ELF-1 (cell line): ENCODE results near the gene LIG3.
"Not testable (repeated sequence)": the region's sequence is repeated elsewhere in the genome, so short reads cannot be mapped to it uniquely, and the experiment has no call there.

ENCODE experiments used
- DNase-seq: peaks from one replicate; pipeline ENCODE4 v3.0.0-alpha.2; 2016; ENCODE audit warnings: low read depth, low spot score

Gene LIG3

GRCh38 chr17:34980353-34980680 lies at the start of gene LIG3:
TSS of gene LIG3 (plus strand) at chr17:34980512. CDS start at chr17:34983006, 2,494 bp downstream.
- DNase-seq: peak; percentile 96

GRCh38 chr17:34950780-34951179 lies 29.5 kb upstream of the LIG3 start:
- not testable (repeated sequence) for DNase-seq

- DNase-seq: no peak
Observed at GRCh38 chr17:34958438-34958837, 21.9 kb upstream of the LIG3 start.

GRCh38 chr17:34961093-34961911 lies 19.0 kb upstream of the LIG3 start, which contains the start of the genes CCT6B and ZNF830:
TSS of gene CCT6B (minus strand) at chr17:34961460. CDS start at chr17:34961393, 67 bp downstream.
TSS of gene ZNF830 (plus strand) at chr17:34961540. CDS start at chr17:34961567, 27 bp downstream.
- peak; percentile 95 for DNase-seq

DNA sequence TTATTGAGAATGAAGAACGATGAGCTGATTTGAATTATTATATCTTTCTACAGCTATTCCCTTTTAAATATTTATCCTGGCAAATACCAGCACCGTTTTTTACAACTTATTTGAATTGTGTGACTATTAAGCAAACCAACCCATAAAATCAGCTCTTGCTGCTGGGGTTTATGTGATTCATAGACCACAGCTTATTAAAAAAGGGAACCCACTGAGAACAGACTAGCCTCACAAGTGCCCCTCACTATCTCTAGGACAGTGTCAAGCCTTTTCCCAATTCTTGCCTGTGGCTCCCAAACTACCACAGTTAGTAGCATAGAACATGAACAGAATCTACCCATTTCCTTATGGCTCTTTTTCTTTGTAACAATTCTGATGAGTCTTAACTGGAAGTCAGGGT lies 6.1 kb upstream of the LIG3 start:
- no peak for DNase-seq

DNA sequence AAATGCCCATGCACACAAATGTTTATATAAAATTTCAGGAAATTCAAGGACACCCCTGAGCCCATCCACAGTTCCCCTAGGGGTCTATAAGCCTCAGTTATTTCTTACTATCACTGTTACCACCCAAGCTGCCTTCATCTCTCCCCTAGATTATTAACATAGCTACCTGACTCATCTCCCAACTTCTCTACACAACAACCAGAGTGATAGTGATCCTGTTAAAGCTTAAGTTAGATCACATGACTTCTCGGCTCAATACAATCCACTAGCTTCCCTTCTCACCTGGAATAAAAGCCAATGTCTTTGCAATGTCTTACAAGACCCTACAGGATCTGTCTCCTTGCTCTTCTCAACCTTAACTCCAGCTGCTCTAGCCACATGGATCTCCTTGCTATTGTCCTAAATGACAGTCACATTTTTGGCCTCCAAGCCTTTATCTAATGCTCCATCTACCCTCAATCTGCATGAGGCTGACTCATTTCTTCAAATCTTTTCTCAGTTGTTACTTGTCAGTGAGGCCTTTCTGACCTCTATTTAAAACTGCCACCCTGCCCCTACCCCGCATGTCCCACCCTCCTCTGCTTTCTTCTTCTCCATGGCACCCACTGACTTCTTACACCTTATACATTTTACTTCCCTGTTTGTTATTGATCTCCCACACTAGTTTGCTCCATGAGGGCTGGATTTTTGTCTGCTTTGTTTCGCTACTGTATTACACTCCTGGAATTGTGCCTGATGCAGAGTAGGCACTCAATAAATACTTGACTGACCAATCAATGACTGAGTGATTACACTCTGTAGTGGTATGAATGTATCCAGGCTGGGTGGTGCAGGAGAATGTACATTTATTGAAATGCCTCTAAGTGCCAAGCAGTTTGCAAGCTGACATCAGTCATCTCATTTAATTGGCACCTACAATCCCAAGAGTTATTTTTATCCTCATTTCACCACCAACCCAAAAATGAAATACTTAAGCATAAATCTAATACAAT lies 5.2 kb upstream of the LIG3 start:
- DNase-seq: no peak

- DNase-seq: no peak
Observed at GRCh38 chr17:34979153-34979552, 1.2 kb upstream of the LIG3 start.

- peak; percentile 44 for DNase-seq
Observed at GRCh38 chr17:34979650-34980352, 511 bp upstream of the LIG3 start.

GRCh38 chr17:34980681-34981537 lies 597 bp downstream of the LIG3 start:
- peak; percentile 79 for DNase-seq

GRCh38 chr17:34981538-34982241 lies 1.4 kb downstream of the LIG3 start:
- DNase-seq: no peak

- no peak for DNase-seq
Observed at GRCh38 chr17:34987232-34987631, 6.9 kb downstream of the LIG3 start.

GRCh38 chr17:34988644-34989043 lies 8.3 kb downstream of the LIG3 start:
- DNase-seq: no peak

GRCh38 chr17:34989473-34989872 lies 9.2 kb downstream of the LIG3 start:
- DNase-seq: no peak

- no peak for DNase-seq
Observed at GRCh38 chr17:34990921-34991365, 10.6 kb downstream of the LIG3 start.

DNA sequence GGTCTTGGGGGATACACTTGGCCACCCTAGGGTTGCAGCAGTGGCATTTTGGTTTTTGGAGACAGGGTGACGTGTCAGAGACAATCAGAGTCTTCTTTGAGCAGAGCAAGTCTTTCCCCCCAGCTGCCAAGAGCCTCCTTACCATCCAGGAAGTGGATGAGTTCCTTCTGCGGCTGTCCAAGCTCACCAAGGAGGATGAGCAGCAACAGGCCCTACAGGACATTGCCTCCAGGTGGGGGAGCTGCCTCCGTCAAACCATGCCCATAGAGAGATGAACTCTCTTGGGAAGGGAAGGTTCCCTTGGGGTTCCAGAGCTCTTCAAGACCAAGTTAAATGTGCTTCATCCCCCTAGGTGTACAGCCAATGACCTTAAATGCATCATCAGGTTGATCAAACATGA lies 11.3 kb downstream of the LIG3 start:
- no peak for DNase-seq

GRCh38 chr17:34993031-34993430 lies 12.7 kb downstream of the LIG3 start:
- DNase-seq: no peak

DNA sequence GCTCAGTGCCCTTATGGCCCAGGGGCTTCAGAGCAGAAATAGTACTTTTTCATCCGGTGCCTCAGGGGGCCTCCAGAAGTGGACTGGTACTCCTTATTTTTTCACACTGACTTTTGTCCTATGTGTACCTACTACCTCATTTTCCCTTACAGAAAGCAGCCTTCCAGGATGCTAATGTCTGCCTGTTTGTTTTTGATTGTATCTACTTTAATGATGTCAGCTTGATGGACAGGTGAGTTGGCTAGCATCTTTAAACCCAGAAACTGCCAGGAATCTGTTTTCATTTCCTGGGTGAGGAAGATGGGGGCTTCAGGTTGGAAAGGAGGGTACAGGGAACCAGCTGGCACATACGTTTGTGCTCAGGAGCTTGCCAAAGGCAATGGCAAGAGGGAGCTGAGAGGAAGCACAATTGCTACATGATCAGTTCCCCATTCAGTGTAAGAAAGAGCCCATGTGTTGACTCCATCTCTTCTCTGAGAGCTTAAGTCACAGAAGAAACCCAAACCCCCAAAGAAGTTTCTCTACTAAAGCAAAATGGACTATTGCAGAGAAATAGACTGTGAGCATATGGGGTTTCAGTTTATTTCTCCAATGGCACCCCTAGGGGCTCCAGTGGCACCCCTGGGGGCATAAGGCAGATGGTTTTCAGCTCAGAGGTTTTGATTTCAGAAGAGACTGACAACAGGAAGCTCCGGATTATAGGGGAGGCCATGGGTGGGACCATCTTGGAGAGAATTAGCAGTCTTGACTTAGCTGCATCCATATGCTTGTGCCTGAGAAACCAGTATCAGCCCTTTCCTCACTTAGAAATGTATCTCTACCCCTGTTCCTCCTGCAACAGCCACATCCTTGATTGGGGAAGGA lies 16.3 kb downstream of the LIG3 start:
- DNase-seq: no peak

DNA sequence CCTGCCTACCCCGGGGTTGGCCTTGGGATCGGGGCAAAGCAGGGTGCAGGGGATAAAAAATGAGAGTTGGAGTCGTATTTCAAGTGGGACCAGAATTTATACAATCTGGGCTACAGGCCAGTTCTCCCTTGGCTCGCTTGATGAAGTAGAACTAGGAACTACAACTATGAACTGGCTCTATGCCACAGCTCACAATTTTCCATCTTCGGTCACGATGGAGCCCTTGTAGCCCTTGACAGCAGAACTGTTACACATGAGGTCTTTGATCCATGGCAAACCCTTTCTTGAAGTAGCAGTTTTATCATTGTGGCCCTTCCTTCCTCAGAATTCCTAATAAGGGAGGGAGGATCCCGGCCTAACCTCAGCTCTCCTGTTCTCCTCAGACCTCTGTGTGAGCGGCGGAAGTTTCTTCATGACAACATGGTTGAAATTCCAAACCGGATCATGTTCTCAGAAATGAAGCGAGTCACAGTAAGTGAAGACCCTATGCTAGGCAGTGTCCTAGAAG lies 17.1 kb downstream of the LIG3 start:
- DNase-seq: no peak

- DNase-seq: peak; percentile 85
Observed at GRCh38 chr17:34998205-34998604, 17.9 kb downstream of the LIG3 start.
